CD4-positive, CD25-positive, alpha-beta regulatory T cell (primary cell): ENCODE data around the gene TXNDC11. TPM values are rescaled to one million over a fixed set of nuclear protein-coding genes. Genes with fewer than 3 reads are reported as not detected.

Experiments used
- ATAC-seq, 2 donors: fragments of 150-1000 bp; cut with Tn5 transposase; one replicate each; pipeline ENCODE4 v1.10.0; 2021; ENCODE audit warnings: low read depth in 2 of 2, moderate number of reproducible peaks in 2 of 2, moderate library complexity in 1 of 2
- DNase-seq, 3 donors: peaks; one replicate each; pipeline versions ENCODE4 v3.0.0 to v3.0.0-alpha.2; 2012 to 2022; ENCODE audit warnings: mixed read lengths in 1 of 3
- H3K27ac ChIP-seq: one replicate; pipeline ENCODE4 v1.7.0; 2013; ENCODE audit warnings: mild to moderate bottlenecking, low read length; ENCODE audit not compliant: insufficient read depth, poor library complexity, severe bottlenecking
- H3K27me3 ChIP-seq: one replicate; pipeline ENCODE4 v1.7.0; 2013; ENCODE audit warnings: low read length; ENCODE audit not compliant: control insufficient read depth, insufficient read depth
- H3K36me3 ChIP-seq: one replicate; pipeline ENCODE4 v1.7.0; 2013; ENCODE audit warnings: mild to moderate bottlenecking, low read length, moderate library complexity; ENCODE audit not compliant: control insufficient read depth, insufficient read depth
- H3K4me1 ChIP-seq: 2 replicates; pipeline ENCODE4 v1.7.0; 2013; ENCODE audit warnings: mild to moderate bottlenecking, low read length; ENCODE audit not compliant: insufficient read depth, control insufficient read depth, poor library complexity, severe bottlenecking
- H3K4me3 ChIP-seq: one replicate; pipeline ENCODE4 v1.7.0; 2013; ENCODE audit warnings: low read depth, mild to moderate bottlenecking, low read length, moderate library complexity
- H3K9me3 ChIP-seq, 2 experiments: 1 replicate in 1 of 2; 2 replicates in 1 of 2; pipeline ENCODE4 v1.7.0; 2013; ENCODE audit warnings: low read length in 2 of 2, mild to moderate bottlenecking in 1 of 2, moderate library complexity in 1 of 2; ENCODE audit not compliant: control insufficient read depth in 2 of 2
- H3K27ac Mint-ChIP-seq, 3 donors: one replicate each; pipeline ENCODE4 v1.8.0; 2020 to 2022; ENCODE audit warnings: mild to moderate bottlenecking in 3 of 3, mixed read lengths in 3 of 3, moderate library complexity in 2 of 3
- H3K27me3 Mint-ChIP-seq: one replicate; pipeline ENCODE4 v1.8.0; 2022; ENCODE audit warnings: mild to moderate bottlenecking, mixed read lengths
- H3K36me3 Mint-ChIP-seq: one replicate; pipeline ENCODE4 v1.8.0; 2020; ENCODE audit warnings: mixed read lengths
- H3K4me1 Mint-ChIP-seq, 4 donors: one replicate each; pipeline ENCODE4 v1.8.0; 2020 to 2022; ENCODE audit warnings: mixed read lengths in 4 of 4, mild to moderate bottlenecking in 1 of 4
- H3K4me3 Mint-ChIP-seq, 4 donors: one replicate each; pipeline ENCODE4 v1.8.0; 2020 to 2022; ENCODE audit warnings: mild to moderate bottlenecking in 4 of 4, mixed read lengths in 4 of 4, moderate library complexity in 3 of 4
- H3K9me3 Mint-ChIP-seq, 7 donors: one replicate each; pipeline ENCODE4 v1.8.0; 2020 to 2022; ENCODE audit warnings: mixed read lengths in 7 of 7, mild to moderate bottlenecking in 3 of 7, moderate library complexity in 2 of 7
- polyA plus RNA-seq, 4 donors: library from polyadenylated mRNA; unstranded; fragments of 300-500 nt; fragmentation: Illumina TruSeq; gene quantifications; one replicate each; pipeline ENCODE4 v1.2.3, GENCODE V29; 2021
- total RNA-seq: library from RNA; stranded (reverse); gene quantifications from one replicate; pipeline ENCODE4 v1.2.3, GENCODE V29; 2022

TXNDC11 gene
- total and polyA plus RNA-seq, 5 donors from 2014 or later = 64.9 to 178 (median 71.3) TPM

GRCh38 chr16:11715246-11715947, 27.3 kb downstream of the TXNDC11 start:
- Mint-ChIP-seq H3K27ac (peak overlapping the region; percentile 52 to 75 (median 72)), H3K4me1 (peaks cover 30 to 43% (median 34%) of the 10 kb centered on the region in 4 donors), H3K36me3 (peaks cover 34% of the 10 kb centered on the region), H3K9me3 (no peaks in the 10 kb centered on the region), H3K4me3 (no peak overlapping the region), H3K27me3 (peaks cover 4% of the 10 kb centered on the region)
- H3K4me1 ChIP-seq = no peaks in the 10 kb centered on the region
- H3K27me3 ChIP-seq = no peaks in the 10 kb centered on the region
- no peaks in the 10 kb centered on the region for H3K9me3 ChIP-seq
- H3K27ac ChIP-seq = no peak overlapping the region
- H3K36me3 ChIP-seq = peaks cover 63% of the 10 kb centered on the region
- no peak for DNase-seq
- no peak for ATAC-seq
- H3K4me3 ChIP-seq = no peak overlapping the region

GRCh38 chr16:11712122-11712521, 30.5 kb downstream of the TXNDC11 start:
- Histone ChIP-seq H3K9me3 (no peaks in the 10 kb centered on the region), H3K4me3 (no peak overlapping the region), H3K27ac (no peak overlapping the region), H3K4me1 (no peaks in the 10 kb centered on the region), H3K36me3 (peaks cover 58% of the 10 kb centered on the region), H3K27me3 (no peaks in the 10 kb centered on the region)
- Mint-ChIP-seq H3K4me1 (peaks cover 18 to 28% (median 21%) of the 10 kb centered on the region in 4 donors), H3K27me3 (peaks cover 4% of the 10 kb centered on the region), H3K36me3 (peaks cover 40% of the 10 kb centered on the region), H3K9me3 (no peaks in the 10 kb centered on the region), H3K27ac (peak overlapping the region in 1 of 3 donors; percentile 53), H3K4me3 (no peak overlapping the region)
- no peak for ATAC-seq
- DNase-seq = no peak

GRCh38 chr16:11711662-11712061, 31.0 kb downstream of the TXNDC11 start:
- ATAC-seq (no peak), DNase-seq (no peak)
- Mint-ChIP-seq H3K9me3 (no peaks in the 10 kb centered on the region), H3K27ac (peak overlapping the region in 2 of 3 donors; percentile 80 to 85), H3K4me3 (no peak overlapping the region), H3K4me1 (peaks cover 17 to 25% (median 18%) of the 10 kb centered on the region in 4 donors), H3K36me3 (peaks cover 38% of the 10 kb centered on the region), H3K27me3 (peaks cover 4% of the 10 kb centered on the region)
- H3K36me3 ChIP-seq = peaks cover 56% of the 10 kb centered on the region
- H3K27ac ChIP-seq = no peak overlapping the region
- no peaks in the 10 kb centered on the region for H3K4me1 ChIP-seq
- no peaks in the 10 kb centered on the region for H3K27me3 ChIP-seq
- no peak overlapping the region for H3K4me3 ChIP-seq
- no peaks in the 10 kb centered on the region for H3K9me3 ChIP-seq

- H3K27ac ChIP-seq = no peak overlapping the region
- H3K9me3 ChIP-seq = no peaks in the 10 kb centered on the region
- peaks cover 52% of the 10 kb centered on the region for H3K36me3 ChIP-seq
- Mint-ChIP-seq H3K4me3 (no peak overlapping the region), H3K36me3 (peaks cover 37% of the 10 kb centered on the region), H3K4me1 (peaks cover 17 to 37% (median 27%) of the 10 kb centered on the region in 4 donors), H3K27ac (peak overlapping the region in 1 of 3 donors; percentile 77), H3K27me3 (no peaks in the 10 kb centered on the region), H3K9me3 (no peaks in the 10 kb centered on the region)
- H3K27me3 ChIP-seq = no peaks in the 10 kb centered on the region
- DNase-seq = no peak
- H3K4me3 ChIP-seq = no peak overlapping the region
- no peak for ATAC-seq
- no peaks in the 10 kb centered on the region for H3K4me1 ChIP-seq
Measured at GRCh38 chr16:11708421-11708820, 34.2 kb downstream of the TXNDC11 start.

GRCh38 chr16:11707679-11708197, 34.9 kb downstream of the TXNDC11 start:
- H3K27ac Mint-ChIP-seq = no peak overlapping the region
- ATAC-seq = no peak

GRCh38 chr16:11706180-11706742, 36.4 kb downstream of the TXNDC11 start:
- H3K27me3 ChIP-seq = no peaks in the 10 kb centered on the region
- H3K36me3 ChIP-seq = peaks cover 46% of the 10 kb centered on the region
- H3K9me3 ChIP-seq = no peaks in the 10 kb centered on the region
- ATAC-seq (no peak), DNase-seq (no peak)
- H3K36me3 Mint-ChIP-seq = peaks cover 46% of the 10 kb centered on the region
- H3K4me3 Mint-ChIP-seq = no peak overlapping the region
- no peaks in the 10 kb centered on the region for H3K4me1 ChIP-seq
- H3K27ac Mint-ChIP-seq = peak overlapping the region in 2 of 3 donors; percentile 8 to 11
- peaks cover 0 to 2% (median 0%) of the 10 kb centered on the region in 7 donors for H3K9me3 Mint-ChIP-seq
- H3K4me3 ChIP-seq = no peak overlapping the region
- H3K27me3 Mint-ChIP-seq = no peaks in the 10 kb centered on the region
- H3K4me1 Mint-ChIP-seq = peaks cover 21 to 44% (median 37%) of the 10 kb centered on the region in 4 donors
- H3K27ac ChIP-seq = no peak overlapping the region

More at GRCh38 chr16:11707679-11708197, 34.9 kb downstream of the TXNDC11 start:
- no peak overlapping the region for H3K4me3 Mint-ChIP-seq
- no peak for DNase-seq
- H3K36me3 ChIP-seq = peaks cover 47% of the 10 kb centered on the region
- no peak overlapping the region for H3K4me3 ChIP-seq
- H3K9me3 Mint-ChIP-seq = peaks cover 0 to 2% (median 0%) of the 10 kb centered on the region in 7 donors
- peaks cover 44% of the 10 kb centered on the region for H3K36me3 Mint-ChIP-seq
- H3K4me1 Mint-ChIP-seq = peaks cover 17 to 44% (median 33%) of the 10 kb centered on the region in 4 donors
- no peak overlapping the region for H3K27ac ChIP-seq
- H3K4me1 ChIP-seq = no peaks in the 10 kb centered on the region
- no peaks in the 10 kb centered on the region for H3K9me3 ChIP-seq
- no peaks in the 10 kb centered on the region for H3K27me3 Mint-ChIP-seq
- no peaks in the 10 kb centered on the region for H3K27me3 ChIP-seq

- no peaks in the 10 kb centered on the region for H3K9me3 ChIP-seq
- no peaks in the 10 kb centered on the region for H3K27me3 ChIP-seq
- Mint-ChIP-seq H3K36me3 (peaks cover 46% of the 10 kb centered on the region), H3K4me3 (no peak overlapping the region), H3K27me3 (no peaks in the 10 kb centered on the region), H3K9me3 (peaks cover 0 to 2% (median 0%) of the 10 kb centered on the region in 7 donors), H3K27ac (peak overlapping the region in 2 of 3 donors; percentile 9 to 11), H3K4me1 (peaks cover 25 to 48% (median 40%) of the 10 kb centered on the region in 4 donors)
- no peaks in the 10 kb centered on the region for H3K4me1 ChIP-seq
- DNase-seq (no peak), ATAC-seq (no peak)
- no peak overlapping the region for H3K4me3 ChIP-seq
- H3K36me3 ChIP-seq = peaks cover 39% of the 10 kb centered on the region
- H3K27ac ChIP-seq = no peak overlapping the region
Measured at GRCh38 chr16:11705311-11706025, 37.2 kb downstream of the TXNDC11 start.
